H1 (cell line): ENCODE results near the gene RPL41. TPM values are rescaled to one million over a fixed set of nuclear protein-coding genes. Genes with fewer than 3 reads are reported as not detected.

Experiments
- BACH1 ChIP-seq: IDR thresholded peaks from 2 replicates; pipeline ENCODE4 v1.6.1; 2012; ENCODE audit warnings: low read length, improper control_type of control experiment
- CEBPB ChIP-seq: IDR thresholded peaks from 2 replicates; pipeline ENCODE4 v1.6.1; 2012; ENCODE audit warnings: low read depth, low read length
- CHD1 ChIP-seq: IDR thresholded peaks from 2 replicates; pipeline ENCODE4 v1.6.1; 2012; ENCODE audit warnings: low read depth, low read length, improper control_type of control experiment
- CHD2 ChIP-seq: IDR thresholded peaks from 2 replicates; pipeline ENCODE4 v1.6.1; 2012; ENCODE audit warnings: low read length, improper control_type of control experiment
- CREB1 ChIP-seq: IDR thresholded peaks from 2 replicates; pipeline ENCODE4 v1.6.1; 2012; ENCODE audit warnings: inconsistent platforms
- CTBP2 ChIP-seq: IDR thresholded peaks from 2 replicates; pipeline ENCODE4 v1.7.0; 2011; ENCODE audit warnings: borderline replicate concordance, mild to moderate bottlenecking, moderate library complexity, mixed read lengths, low read length; ENCODE audit not compliant: insufficient read depth, insufficient read length
- EZH2 ChIP-seq: fragments of 200-600 bp; sonication (generic); IDR thresholded peaks from 2 replicates; pipeline ENCODE4 v1.7.1; 2012; ENCODE audit warnings: low read depth, mild to moderate bottlenecking, moderate library complexity, low read length, inconsistent platforms; ENCODE audit not compliant: severe bottlenecking
- FOSL1 ChIP-seq: IDR thresholded peaks from 2 replicates; pipeline ENCODE4 v1.6.1; 2011; ENCODE audit warnings: mild to moderate bottlenecking, low read depth, low read length, moderate library complexity; ENCODE audit not compliant: insufficient read depth
- GABPA ChIP-seq: IDR thresholded peaks from 2 replicates; pipeline ENCODE4 v1.6.1; 2011; ENCODE audit warnings: mild to moderate bottlenecking, low read length, moderate library complexity, borderline replicate concordance; ENCODE audit not compliant: insufficient read depth
- GTF2F1 ChIP-seq: IDR thresholded peaks from 2 replicates; pipeline ENCODE4 v1.6.1; 2012; ENCODE audit warnings: low read depth, low read length, improper control_type of control experiment, borderline replicate concordance
- HDAC6 ChIP-seq: IDR thresholded peaks from one replicate; pipeline ENCODE4 v1.7.1; 2012; ENCODE audit warnings: low read depth, mild to moderate bottlenecking, inconsistent platforms, low read length, moderate library complexity
- KDM1A ChIP-seq: fragments of 200-600, 300-600 bp; sonication (generic); IDR thresholded peaks from 2 replicates; pipeline ENCODE4 v1.7.1; 2016; ENCODE audit warnings: mild to moderate bottlenecking, low read length, borderline replicate concordance
- KDM4A ChIP-seq: IDR thresholded peaks from one replicate; pipeline ENCODE4 v1.7.1; 2012; ENCODE audit warnings: low read depth, mild to moderate bottlenecking, moderate library complexity, low read length, inconsistent platforms; ENCODE audit not compliant: severe bottlenecking
- NRF1 ChIP-seq: IDR thresholded peaks from 2 replicates; pipeline ENCODE4 v1.6.1; 2011; ENCODE audit warnings: mild to moderate bottlenecking, low read depth, low read length, improper control_type of control experiment
- POLR2A ChIP-seq, 2 experiments: IDR thresholded peaks; 1 replicate in 1 of 2; 2 replicates in 1 of 2; pipeline ENCODE4 v1.6.1; 2011; ENCODE audit warnings: low read depth in 2 of 2, low read length in 2 of 2, mild to moderate bottlenecking in 2 of 2; ENCODE audit errors: control extremely low read depth in 1 of 2
- POU5F1 ChIP-seq: IDR thresholded peaks from 2 replicates; pipeline ENCODE4 v1.6.1; 2011; ENCODE audit warnings: low read depth, mild to moderate bottlenecking, low read length, moderate library complexity
- RBBP5 ChIP-seq: IDR thresholded peaks from 2 replicates; pipeline ENCODE4 v1.7.1; 2012; ENCODE audit warnings: low read depth, mild to moderate bottlenecking, inconsistent platforms, low read length, moderate library complexity, borderline replicate concordance
- RFX5 ChIP-seq: IDR thresholded peaks from 2 replicates; pipeline ENCODE4 v1.6.1; 2011; ENCODE audit warnings: low read depth, low read length, improper control_type of control experiment, borderline replicate concordance
- SIN3A ChIP-seq, 2 experiments: IDR thresholded peaks in 1 of 2; conservative IDR thresholded peaks in 1 of 2; 2 replicates each; pipeline ENCODE4 v1.6.1; 2011 to 2012; ENCODE audit warnings: low read length in 2 of 2, improper control_type of control experiment in 1 of 2, low read depth in 1 of 2, mild to moderate bottlenecking in 1 of 2
- SP1 ChIP-seq: IDR thresholded peaks from 2 replicates; pipeline ENCODE4 v1.6.1; 2011; ENCODE audit warnings: low read depth, low read length
- SP4 ChIP-seq: IDR thresholded peaks from 2 replicates; pipeline ENCODE4 v1.6.1; 2012; ENCODE audit warnings: low read length, inconsistent platforms
- SUZ12 ChIP-seq: fragments of 200-600 bp; sonication (generic); IDR thresholded peaks from 2 replicates; pipeline ENCODE4 v1.6.1; 2012; ENCODE audit warnings: mild to moderate bottlenecking, inconsistent platforms, low read length, moderate library complexity, mixed read lengths
- TBP ChIP-seq: IDR thresholded peaks from 2 replicates; pipeline ENCODE4 v1.6.1; 2011; ENCODE audit warnings: low read depth, low read length, improper control_type of control experiment
- TCF12 ChIP-seq: IDR thresholded peaks from 2 replicates; pipeline ENCODE4 v1.6.1; 2011; ENCODE audit warnings: low read depth, mild to moderate bottlenecking, low read length
- TEAD4 ChIP-seq: IDR thresholded peaks from 2 replicates; pipeline ENCODE4 v1.6.1; 2012; ENCODE audit warnings: low read depth, low read length, inconsistent platforms, mixed read lengths
- polyA plus RNA-seq, 7 experiments: library from polyadenylated mRNA; depleted of rRNA in 3 of 7; stranded (reverse) in 5 of 7; unstranded in 2 of 7; fragments of >200 nt in 5 of 7; fragments of 200-250 nt in 2 of 7; gene quantifications; 1 replicate in 5 of 7; 2 replicates in 1 of 7; 4 replicates in 1 of 7; pipeline versions ENCODE4 v1.2.1 to v1.2.3, GENCODE V29; 2011 to 2013; ENCODE audit warnings: missing spikeins in 2 of 7, mixed read lengths in 2 of 7
- total RNA-seq: library from RNA; stranded (reverse); fragmentation: NEBNext Ultra II Directional; extraction: Animal tissue kit (Norgen Biotek cat#: 25700); gene quantifications from 2 replicates; pipeline ENCODE4 v1.2.1, GENCODE V29; 2021

Gene RPL41
- total and polyA plus RNA-seq, 2 of the 8 experiments (the other 6 are each of a cell fraction or from before 2014, with no cell fraction given) = 4,440 to 16,488 TPM

DNA sequence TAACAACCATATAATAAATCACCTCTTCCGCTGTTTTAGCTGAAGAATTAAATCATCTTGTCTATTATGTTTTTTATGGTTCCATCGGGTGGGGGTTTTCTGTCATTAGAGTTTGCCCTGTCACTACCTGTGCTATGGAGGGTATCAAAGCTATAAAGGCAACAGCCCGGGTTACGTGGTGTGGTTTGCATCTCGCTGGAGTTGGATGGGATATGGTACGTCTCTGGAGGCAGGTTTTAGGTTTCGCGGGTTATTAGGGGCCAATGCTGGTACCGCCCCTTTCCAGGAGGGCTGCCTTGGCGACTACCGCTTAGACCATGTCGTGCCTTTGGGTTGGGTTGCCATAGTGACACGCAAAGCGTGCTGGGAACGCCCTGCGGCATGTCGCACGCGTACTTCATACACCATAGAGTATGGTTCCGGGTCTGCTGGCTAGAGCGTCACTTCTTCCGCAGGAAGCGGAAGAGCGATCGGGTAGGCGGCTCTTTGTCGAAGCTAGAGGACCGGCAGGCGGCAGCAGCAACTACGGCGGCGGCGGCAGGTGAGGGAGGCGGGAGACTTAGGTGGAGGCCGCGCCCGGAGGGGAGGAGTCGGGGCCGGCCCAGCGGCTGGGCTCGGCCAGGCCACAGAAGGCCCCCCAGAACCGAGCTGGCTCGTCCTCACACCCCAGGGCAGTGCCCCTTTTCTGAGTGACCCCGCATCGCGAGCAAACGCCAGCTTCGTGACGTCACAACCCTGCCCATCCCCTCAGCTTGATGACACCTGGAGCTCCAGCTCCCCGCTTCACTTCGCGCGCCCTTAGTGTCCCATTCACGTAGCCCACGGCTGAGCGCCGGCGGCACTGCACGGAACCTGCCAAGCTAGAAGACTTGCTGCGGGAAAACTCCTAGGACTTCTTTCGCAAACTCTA lies 1.6 kb downstream of the RPL41 start, which contains the start of gene ZC3H10 (continued):
- TF ChIP-seq FOSL1 (no peak; the same call in 1 of the 2 replicates), SUZ12 (no peak), TCF12 (0 out of 2 replicates have a peak, but pooled peaks have one; percentile 68), RFX5 (no peak), CHD2 (peak; percentile 65; the same call in 1 of the 2 replicates), POLR2A (IDR thresholded peaks at IDR 0.05; ENCODE audit: control extremely low read depth in 1 of 2, low read depth in 2 of 2, low read length in 2 of 2) (peak; percentile 98 to 100), CEBPB (no peak), EZH2 (no peak), TEAD4 (peak; percentile 73), CTBP2 (no peak), GABPA (peak; percentile 88; the same call in 1 of the 2 replicates), RBBP5 (no peak), HDAC6 (no peak), GTF2F1 (peak; percentile 16; the same call in 1 of the 2 replicates), CREB1 (peak; percentile 77), CHD1 (0 out of 2 replicates have a peak, but pooled peaks have one; percentile 49), TBP (peak; percentile 88), BACH1 (no peak), SIN3A (conservative IDR thresholded peaks at IDR 0.05 in 1 of 2, IDR thresholded peaks at IDR 0.05 in 1 of 2; ENCODE audit: low read depth in 1 of 2, low read length in 2 of 2) (peak; percentile 94 to 97), NRF1 (0 out of 2 replicates have a peak, but pooled peaks have one; percentile 3), KDM1A (no peak), SP4 (peak; percentile 86; the same call in 1 of the 2 replicates), SP1 (peak; percentile 17), KDM4A (peak; percentile 57), POU5F1 (no peak)
